HL-60 (cell line): ENCODE results near the gene NUAK2.
A peak's percentile ranks its signal among the peaks of the same experiment; 100 is the strongest.

Source experiments
- POLR2AphosphoS5 ChIP-seq: IDR thresholded peaks from 2 replicates; pipeline ENCODE4 v1.6.1; 2012; ENCODE audit warnings: low read depth
- TF ChIP-seq, protein P1 (sequence below): IDR thresholded peaks from one replicate; pipeline ENCODE4 v1.5.1; 2011; ENCODE audit warnings: low read length, control low read depth, inconsistent platforms; ENCODE audit not compliant: insufficient read depth

- TF ChIP-seq, protein P1, sequence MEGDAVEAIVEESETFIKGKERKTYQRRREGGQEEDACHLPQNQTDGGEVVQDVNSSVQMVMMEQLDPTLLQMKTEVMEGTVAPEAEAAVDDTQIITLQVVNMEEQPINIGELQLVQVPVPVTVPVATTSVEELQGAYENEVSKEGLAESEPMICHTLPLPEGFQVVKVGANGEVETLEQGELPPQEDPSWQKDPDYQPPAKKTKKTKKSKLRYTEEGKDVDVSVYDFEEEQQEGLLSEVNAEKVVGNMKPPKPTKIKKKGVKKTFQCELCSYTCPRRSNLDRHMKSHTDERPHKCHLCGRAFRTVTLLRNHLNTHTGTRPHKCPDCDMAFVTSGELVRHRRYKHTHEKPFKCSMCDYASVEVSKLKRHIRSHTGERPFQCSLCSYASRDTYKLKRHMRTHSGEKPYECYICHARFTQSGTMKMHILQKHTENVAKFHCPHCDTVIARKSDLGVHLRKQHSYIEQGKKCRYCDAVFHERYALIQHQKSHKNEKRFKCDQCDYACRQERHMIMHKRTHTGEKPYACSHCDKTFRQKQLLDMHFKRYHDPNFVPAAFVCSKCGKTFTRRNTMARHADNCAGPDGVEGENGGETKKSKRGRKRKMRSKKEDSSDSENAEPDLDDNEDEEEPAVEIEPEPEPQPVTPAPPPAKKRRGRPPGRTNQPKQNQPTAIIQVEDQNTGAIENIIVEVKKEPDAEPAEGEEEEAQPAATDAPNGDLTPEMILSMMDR, result no peak
- peak; percentile 97 for TF ChIP-seq POLR2AphosphoS5
These were observed 33.6 kb downstream of the NUAK2 start for GRCh38 chr1:205287767-205288559.
